Endothelial cell of umbilical vein (primary cell): ENCODE data around the gene ZMIZ1. TPM values are rescaled to one million over a fixed set of nuclear protein-coding genes. Genes with fewer than 3 reads are reported as not detected.

Experiments used
- BruUV-seq: library from RNA; stranded (reverse); fragments of 400-500 nt; replicated peaks from 2 replicates; lab custom pipeline; 2021; lab: Mats Ljungman, UMichigan
- CTCF ChIA-PET: fragments of 300-600, 350-600 bp; sonication (Branson Sonifier 250); formaldehyde crosslinking; loops from one replicate; lab custom pipeline; 2021; ENCODE audit warnings: antibody characterized with exemption, inconsistent platforms; lab: Charles Lee
- POLR2A ChIA-PET: fragments of 300-600, 350-600 bp; sonication (Branson Sonifier 250); formaldehyde crosslinking; loops from one replicate; lab custom pipeline; 2021; ENCODE audit warnings: antibody characterized with exemption, inconsistent platforms; lab: Charles Lee
- DNase-seq: peaks from one replicate; pipeline ENCODE4 v3.0.0-alpha.2; 2011; ENCODE audit warnings: low read depth, low spot score
- FAIRE-seq: peaks from 2 replicates; lab custom pipeline; 2011; peaks lifted over from hg19 to GRCh38; lab: Jason Lieb, UNC
- H2AFZ ChIP-seq: 2 replicates; pipeline ENCODE4 v1.6.0; 2012; ENCODE audit warnings: low read depth, low read length, control low read depth, inconsistent platforms
- H3K27ac ChIP-seq: 2 replicates; pipeline ENCODE4 v1.5.1; 2011; ENCODE audit warnings: low read depth, mild to moderate bottlenecking, control low read depth, low read length, moderate library complexity; ENCODE audit not compliant: insufficient read depth
- H3K27me3 ChIP-seq, 2 experiments: 2 replicates each; pipeline versions ENCODE4 v1.6.0 to v1.6.1; 2011; ENCODE audit warnings: low read length in 2 of 2, mixed read lengths in 1 of 2; ENCODE audit not compliant: control insufficient read depth in 2 of 2, insufficient read depth in 2 of 2
- H3K36me3 ChIP-seq, 2 experiments: 2 replicates in 1 of 2; 3 replicates in 1 of 2; pipeline ENCODE4 v1.5.1; 2011; ENCODE audit warnings: low read length in 2 of 2, mild to moderate bottlenecking in 1 of 2, moderate library complexity in 1 of 2; ENCODE audit not compliant: control insufficient read depth in 2 of 2, insufficient read depth in 2 of 2; ENCODE audit errors: extremely low read depth in 1 of 2
- H3K4me1 ChIP-seq: 3 replicates; pipeline ENCODE4 v1.5.1; 2011; ENCODE audit warnings: mild to moderate bottlenecking, low read length; ENCODE audit not compliant: control insufficient read depth, insufficient read depth; ENCODE audit errors: extremely low read depth
- H3K4me2 ChIP-seq: 2 replicates; pipeline ENCODE4 v1.6.1; 2011; ENCODE audit warnings: low read length, control low read depth, mixed read lengths; ENCODE audit not compliant: insufficient read depth
- H3K4me3 ChIP-seq, 3 experiments: fragments of 200-600 bp in 1 of 3; sonication (generic), shearing (Covaris generic) in 1 of 3; replicated peaks in 1 of 3; 2 replicates each; pipeline ENCODE4 v1.5.1; 2011 to 2016; ENCODE audit warnings: control low read depth in 3 of 3, low read length in 3 of 3, mild to moderate bottlenecking in 2 of 3, inconsistent platforms in 1 of 3, low read depth in 1 of 3, moderate library complexity in 1 of 3; ENCODE audit not compliant: insufficient read depth in 1 of 3
- H3K79me2 ChIP-seq: 2 replicates; pipeline ENCODE4 v1.6.0; 2012; ENCODE audit warnings: low read length, inconsistent platforms; ENCODE audit not compliant: control insufficient read depth, insufficient read depth
- H3K9ac ChIP-seq: replicated peaks from 2 replicates; pipeline ENCODE3; 2011; ENCODE audit warnings: low read length, control low read depth; ENCODE audit not compliant: insufficient read depth; ENCODE audit errors: extremely low read depth
- H3K9me1 ChIP-seq: replicated peaks from 3 replicates; pipeline ENCODE4 v1.6.0; 2011; ENCODE audit warnings: mild to moderate bottlenecking, low read length; ENCODE audit not compliant: control insufficient read depth, insufficient read depth; ENCODE audit errors: extremely low read depth
- H3K9me3 ChIP-seq: replicated peaks from 2 replicates; pipeline ENCODE4 v1.5.1; 2012; ENCODE audit warnings: low read length, inconsistent platforms; ENCODE audit not compliant: control insufficient read depth, insufficient read depth
- H4K20me1 ChIP-seq: replicated peaks from 2 replicates; pipeline ENCODE3; 2011; ENCODE audit warnings: mild to moderate bottlenecking, low read length; ENCODE audit not compliant: control insufficient read depth, insufficient read depth; ENCODE audit errors: extremely low read depth
- CTCF ChIP-seq, 2 donors: IDR thresholded peaks; 1 replicate in 1 of 2; 2 replicates in 1 of 2; pipeline ENCODE4 v1.5.1; 2011; ENCODE audit warnings: low read length in 2 of 2, mild to moderate bottlenecking in 2 of 2, moderate library complexity in 2 of 2, control low read depth in 1 of 2, inconsistent platforms in 1 of 2, low read depth in 1 of 2; ENCODE audit not compliant: insufficient read depth in 1 of 2; ENCODE audit errors: extremely low read depth in 1 of 2
- EZH2 ChIP-seq: IDR thresholded peaks from 2 replicates; pipeline ENCODE4 v1.6.1; 2012; ENCODE audit warnings: borderline replicate concordance, low read depth, mild to moderate bottlenecking, moderate library complexity, low read length, inconsistent platforms; ENCODE audit not compliant: severe bottlenecking
- FOS ChIP-seq: IDR thresholded peaks from 2 replicates; pipeline ENCODE4 v1.6.1; 2011; ENCODE audit warnings: mild to moderate bottlenecking, low read length, moderate library complexity, borderline replicate concordance; ENCODE audit not compliant: insufficient read depth
- GATA2 ChIP-seq: IDR thresholded peaks from 2 replicates; pipeline ENCODE4 v1.7.0; 2011; ENCODE audit warnings: low read depth, mild to moderate bottlenecking, moderate library complexity, mixed read lengths, low read length; ENCODE audit not compliant: insufficient read length, insufficient read depth
- JUN ChIP-seq: IDR thresholded peaks from 2 replicates; pipeline ENCODE4 v1.6.1; 2011; ENCODE audit warnings: borderline replicate concordance, low read depth; ENCODE audit not compliant: insufficient read length, insufficient read depth
- MAX ChIP-seq: IDR thresholded peaks from 2 replicates; pipeline ENCODE4 v1.6.1; 2011; ENCODE audit not compliant: insufficient read depth, insufficient read length
- MYC ChIP-seq: IDR thresholded peaks from one replicate; pipeline ENCODE4 v1.6.1; 2011; ENCODE audit warnings: mild to moderate bottlenecking, low read depth, low read length
- POLR2A ChIP-seq: IDR thresholded peaks from 2 replicates; pipeline ENCODE4 v1.6.1; 2012; ENCODE audit warnings: low read depth, mild to moderate bottlenecking, control low read depth, low read length
- POLR2AphosphoS5 ChIP-seq: IDR thresholded peaks from 2 replicates; pipeline ENCODE4 v1.6.1; 2012; ENCODE audit warnings: low read depth, mild to moderate bottlenecking, control low read depth, low read length, moderate library complexity; ENCODE audit not compliant: insufficient read depth
- dilution Hi-C: fragments of 300-500 bp; cut with MboI; formaldehyde crosslinking; loops from one replicate; pipeline ENCODE4 v1.15.0; 2019; ENCODE audit warnings: low sequenced_read_pairs; ENCODE audit not compliant: extremely low pct_ligation_motif_present
- intact Hi-C: fragments of 100-400 bp; cut with micrococcal nuclease; formaldehyde crosslinking; loops from one replicate; pipeline ENCODE4 v1.10.0; 2022
- polyA plus RNA-seq, 4 experiments: library from polyadenylated mRNA; depleted of rRNA in 3 of 4; stranded (reverse) in 3 of 4; unstranded in 1 of 4; fragments of >200 nt; gene quantifications; 2 replicates each; pipeline versions ENCODE4 v1.2.1 to v1.2.3, GENCODE V29; 2011 to 2012; ENCODE audit warnings: missing spikeins in 1 of 4
- total RNA-seq: library from RNA; stranded (reverse); gene quantifications from 2 replicates; pipeline ENCODE4 v1.2.3, GENCODE V29; 2021

ZMIZ1 gene
- total and polyA plus RNA-seq, 2 donors (not counting 3 experiments of a cell fraction or from before 2014, with no cell fraction given): 12.5 to 46.7 TPM

GRCh38 chr10:79357180-79357579 lies 288.4 kb downstream of the ZMIZ1 start:
- Histone ChIP-seq H4K20me1 (no peaks in the 10 kb centered on the region), H3K4me2 (no peak overlapping the region), H3K9me1 (no peaks in the 10 kb centered on the region), H3K4me1 (no peaks in the 10 kb centered on the region), H3K9me3 (no peaks in the 10 kb centered on the region), H3K36me3 (peaks cover 0 to 17% of the 10 kb centered on the region in 2 experiments), H3K79me2 (no peaks in the 10 kb centered on the region), H3K27me3 (peaks cover 2 to 5% of the 10 kb centered on the region in 2 experiments), H3K27ac (no peak overlapping the region), H2AFZ (no peak overlapping the region), H3K4me3 (no peak overlapping the region), H3K9ac (no peak overlapping the region)
- dilution Hi-C loops: no loop called here
- no peak for TF ChIP-seq JUN
- no peak for TF ChIP-seq POLR2A
- TF ChIP-seq FOS: no peak
- TF ChIP-seq CTCF (IDR thresholded peaks at IDR 0.05; ENCODE audit: extremely low read depth in 1 of 2, insufficient read depth in 1 of 2, low read depth in 1 of 2, low read length in 2 of 2): no peak
- no peak for TF ChIP-seq POLR2AphosphoS5
- TF ChIP-seq EZH2: no peak
- TF ChIP-seq MAX: no peak
- no peak for TF ChIP-seq GATA2
- no peak for TF ChIP-seq MYC
- BruUV-seq: no TSS peak
- intact Hi-C loops: no loop called here
- POLR2A ChIA-PET: no interaction called here
- DNase-seq: no peak
- CTCF ChIA-PET: interaction anchor here (1.0 to 1.3 kb wide), 3 partner anchors 17 to 112 kb away, joined by 3 read pairs; no protein-coding TSS in a partner anchor
- no peak for FAIRE-seq
